Measurements from ENCODE around the gene SREK1IP1. TPM values are rescaled to one million over a fixed set of nuclear protein-coding genes. Genes with fewer than 3 reads are reported as not detected.
A peak's percentile ranks its signal among the peaks of the same experiment; 100 is the strongest.

Gene SREK1IP1
- total RNA-seq, 4 donors from 2014 or later = 8.3 to 13.2 (median 9.7) TPM

GRCh38 chr5:64786372-64786771, 17.9 kb upstream of the SREK1IP1 start:
- DNase-seq (ENCODE audit: low spot score) (no peak), ATAC-seq (ENCODE audit: low FRiP score) (no peak)
- TF ChIP-seq CTCF (IDR thresholded peaks at IDR 0.05) = no peak

DNA sequence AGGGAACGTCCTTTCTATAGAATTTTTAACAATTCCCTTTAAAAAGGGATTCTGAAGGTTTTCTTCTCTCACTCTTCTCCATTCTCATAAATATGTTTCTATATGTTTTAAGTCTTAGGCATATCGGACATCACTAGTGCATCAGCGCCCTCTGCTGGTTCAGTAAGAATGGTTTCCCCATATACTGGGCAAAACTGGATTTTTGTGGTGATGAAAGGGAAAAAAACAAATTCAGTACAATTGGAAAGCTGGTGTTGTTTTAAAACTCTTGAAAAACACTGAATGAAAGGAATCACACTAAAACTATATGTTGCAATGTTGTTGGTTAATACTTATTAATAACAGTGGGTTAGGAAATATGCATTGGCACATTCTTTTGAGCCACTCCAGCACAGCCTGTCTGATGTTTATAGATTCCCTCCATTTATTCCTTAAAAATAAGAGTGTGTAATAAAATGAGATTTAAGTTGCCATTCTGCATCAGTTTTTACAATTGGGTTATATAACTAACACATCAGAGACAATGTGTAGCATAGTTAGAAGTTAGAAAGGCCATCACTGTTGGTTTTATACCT, 16.0 kb upstream of the SREK1IP1 start:
- peak; percentile 78 for DNase-seq (ENCODE audit: low spot score)
- ATAC-seq (ENCODE audit: low FRiP score) = no peak
- TF ChIP-seq CTCF (IDR thresholded peaks at IDR 0.05) = peak in 1 of 3 donors; percentile 49

GRCh38 chr5:64775291-64775690, 6.8 kb upstream of the SREK1IP1 start:
- TF ChIP-seq CTCF (IDR thresholded peaks at IDR 0.05) = no peak
- DNase-seq (ENCODE audit: low spot score) (no peak), ATAC-seq (ENCODE audit: low FRiP score) (no peak)

DNA sequence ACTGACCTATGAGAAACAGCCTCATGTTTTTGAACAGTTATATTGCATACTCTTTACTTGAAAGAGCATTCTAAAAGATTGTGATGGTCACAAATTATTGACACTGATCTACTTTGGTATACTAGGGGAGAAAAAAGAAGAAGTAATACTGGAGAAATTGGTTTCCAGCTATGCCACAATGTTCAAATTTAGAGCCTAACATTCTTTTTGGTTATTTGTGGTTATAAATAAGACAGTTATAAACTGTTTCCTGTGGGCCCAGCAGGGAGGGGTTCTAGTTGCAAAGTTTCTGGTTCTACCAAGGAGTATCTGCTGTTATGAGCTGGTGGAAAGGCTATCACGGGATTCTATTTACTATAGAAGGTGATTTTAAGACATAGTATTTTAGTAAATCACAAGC, 5.0 kb upstream of the SREK1IP1 start:
- DNase-seq (ENCODE audit: low spot score) (no peak), ATAC-seq (ENCODE audit: low FRiP score) (no peak)
- no peak for TF ChIP-seq CTCF (IDR thresholded peaks at IDR 0.05)

DNA sequence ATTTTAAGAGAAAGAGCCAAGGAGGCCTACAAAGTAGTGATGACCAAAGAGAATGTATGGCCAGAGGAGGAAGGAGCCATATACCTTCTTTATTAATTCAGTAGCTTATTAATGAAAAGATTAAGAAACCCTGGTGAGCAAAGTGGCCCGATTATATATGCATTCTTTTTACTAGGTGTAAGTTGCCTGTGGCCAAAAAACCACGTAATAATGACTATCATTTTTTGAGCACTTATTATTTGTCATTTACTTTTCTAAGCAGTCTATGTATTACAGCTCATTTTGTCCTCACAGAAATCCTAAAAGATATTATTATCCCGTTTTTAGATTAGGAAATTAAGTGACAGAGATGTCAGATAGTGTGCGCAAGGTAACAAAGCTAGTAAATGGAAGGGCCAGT, 3.2 kb upstream of the SREK1IP1 start:
- ATAC-seq (ENCODE audit: low FRiP score) = no peak
- DNase-seq (ENCODE audit: low spot score) = no peak
- no peak for TF ChIP-seq CTCF (IDR thresholded peaks at IDR 0.05)

DNA sequence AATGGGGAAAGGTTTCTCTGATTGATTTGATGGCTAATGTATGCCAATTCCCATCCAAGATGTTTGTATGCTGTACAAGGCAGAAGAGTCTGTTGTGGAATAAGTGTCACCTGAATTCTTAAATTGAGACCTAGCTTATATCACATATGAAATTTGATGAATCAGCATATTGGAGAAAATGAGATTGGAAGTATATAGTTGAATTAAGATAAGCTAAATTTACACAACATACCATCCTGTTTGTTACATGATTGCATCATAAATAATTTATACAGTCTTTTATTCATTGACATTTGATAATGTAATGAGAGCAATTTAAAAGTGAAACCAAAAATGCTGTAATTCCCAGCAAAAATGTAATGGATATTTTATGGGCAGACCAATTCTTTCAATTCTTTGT, 1.4 kb upstream of the SREK1IP1 start:
- TF ChIP-seq CTCF (IDR thresholded peaks at IDR 0.05) = no peak
- DNase-seq (ENCODE audit: low spot score) (no peak), ATAC-seq (ENCODE audit: low FRiP score) (no peak)

GRCh38 chr5:64767959-64768357, 533 bp downstream of the SREK1IP1 start:
- ATAC-seq (ENCODE audit: low FRiP score) (peak; percentile 30), DNase-seq (ENCODE audit: low spot score) (no peak)
- TF ChIP-seq CTCF (IDR thresholded peaks at IDR 0.05) = no peak
